ENCODE data around the gene GRID1.

The GRID1 gene

GRCh38 chr10:86155054-86155921, 211.3 kb downstream of the GRID1 start:
- DNase-seq: no peak

DNA sequence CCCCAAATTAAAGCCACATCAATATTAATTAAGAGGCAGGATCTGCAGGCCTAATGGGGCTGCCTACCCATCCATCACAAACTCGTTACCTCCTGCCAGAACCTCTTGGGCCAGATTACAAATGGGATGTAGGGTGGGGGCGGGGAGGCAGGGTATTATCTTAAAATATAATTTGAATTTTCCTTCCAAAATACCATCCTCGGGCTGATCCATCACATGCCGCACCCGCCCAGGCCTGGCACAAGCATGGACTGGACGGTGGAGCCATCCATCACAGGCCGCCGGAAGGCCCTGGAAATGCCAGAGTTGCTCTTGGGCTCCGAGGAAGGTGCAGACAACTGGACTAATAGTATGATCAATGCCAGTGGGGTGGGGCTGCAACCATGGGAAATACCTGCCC, 212.8 kb downstream of the GRID1 start:
- DNase-seq: no peak

- DNase-seq: peak in 1 of 2 experiments; percentile 5
Observed at GRCh38 chr10:86152911-86153310, 213.7 kb downstream of the GRID1 start.

- no peak for DNase-seq
Observed at GRCh38 chr10:86152354-86152753, 214.2 kb downstream of the GRID1 start.

GRCh38 chr10:86151613-86152012, 215.0 kb downstream of the GRID1 start:
- DNase-seq: no peak

- DNase-seq: no peak
Observed at GRCh38 chr10:86149257-86149656, 217.3 kb downstream of the GRID1 start.

DNA sequence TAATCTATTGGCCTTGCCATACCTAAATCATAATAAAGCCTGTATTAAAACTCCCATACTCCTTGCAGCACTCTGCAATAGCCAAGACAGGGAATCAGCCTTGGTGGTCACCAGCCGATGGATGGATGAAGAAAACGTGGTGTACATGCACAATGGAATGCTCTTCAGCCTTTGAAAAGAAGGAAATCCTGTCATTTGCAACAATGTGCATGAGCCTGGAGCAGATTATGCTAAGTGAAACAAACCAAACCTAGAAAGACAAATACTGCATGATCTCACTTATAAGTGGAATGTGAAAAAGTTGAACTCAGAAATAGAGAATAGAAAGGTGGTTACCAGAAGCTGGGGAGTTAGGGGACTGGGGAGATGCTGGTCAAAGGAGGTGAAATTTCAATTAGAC, 218.5 kb downstream of the GRID1 start:
- no peak for DNase-seq

- no peak for DNase-seq
Observed at GRCh38 chr10:86144301-86144700, 222.3 kb downstream of the GRID1 start.

- DNase-seq: no peak
Observed at GRCh38 chr10:86141896-86142295, 224.7 kb downstream of the GRID1 start.

- no peak for DNase-seq
Observed at GRCh38 chr10:86139066-86139657, 227.4 kb downstream of the GRID1 start.

DNA sequence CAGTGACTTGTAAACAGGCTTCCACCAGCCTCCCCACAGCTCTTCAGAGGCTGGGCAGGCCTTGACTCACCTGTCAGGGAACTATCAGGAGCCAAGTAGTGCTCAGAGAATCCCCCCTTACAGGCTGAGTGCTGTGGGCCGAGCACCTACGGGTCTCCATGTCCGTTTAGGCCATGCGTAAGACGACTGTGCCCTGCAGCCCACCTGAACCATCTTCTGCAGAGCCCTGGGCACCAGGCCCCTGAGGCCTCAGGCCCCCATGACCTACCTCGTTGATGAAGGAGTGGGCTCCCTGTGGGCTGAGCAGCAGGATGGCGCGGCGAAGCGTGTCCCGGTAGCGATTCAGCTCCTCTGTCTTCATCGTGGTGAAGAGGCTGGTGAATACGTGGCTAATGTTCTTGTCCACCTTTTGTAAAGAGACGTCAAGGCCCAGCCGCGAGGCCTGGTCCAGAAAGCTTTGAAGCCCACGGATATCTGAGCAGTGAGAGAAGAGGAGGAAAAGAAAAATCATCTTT, 228.0 kb downstream of the GRID1 start:
- DNase-seq: no peak

DNA sequence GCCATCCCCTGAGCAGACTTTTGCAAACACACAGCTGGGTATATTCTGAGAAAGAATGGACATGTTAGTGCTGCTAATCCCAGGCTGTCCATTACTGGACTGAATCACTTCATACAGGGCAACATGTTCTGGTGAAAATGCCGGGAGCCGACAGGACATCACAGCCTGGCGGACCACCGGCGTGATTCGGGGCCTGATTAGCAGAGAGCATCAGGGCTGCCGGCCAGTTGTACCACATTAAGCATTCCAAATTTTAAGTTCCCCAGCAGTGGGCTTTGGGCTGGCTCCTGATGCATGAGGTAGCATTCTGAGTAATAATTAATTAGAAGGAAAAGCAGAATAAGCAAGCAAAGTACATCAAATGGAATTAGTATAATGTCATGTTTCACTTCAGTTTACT, 229.0 kb downstream of the GRID1 start:
- DNase-seq: no peak

DNA sequence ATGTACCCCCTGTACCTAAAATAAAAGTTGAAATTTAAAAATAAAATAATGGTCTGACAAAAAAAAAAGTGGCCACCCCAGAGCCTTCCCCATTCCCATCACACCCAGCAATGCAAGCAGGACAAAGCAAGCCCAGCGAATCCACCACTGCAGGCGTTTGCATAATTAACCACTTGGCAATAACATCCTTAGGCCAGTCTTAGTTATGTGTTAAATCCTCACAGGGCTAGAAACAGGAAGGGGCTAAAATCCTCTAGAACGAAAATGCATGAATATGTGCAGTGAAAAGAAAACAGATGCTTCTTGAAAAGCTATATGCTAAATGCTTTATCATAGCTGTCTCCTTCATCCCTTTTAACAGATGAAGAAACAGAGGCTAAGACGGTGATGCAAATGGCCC, 229.7 kb downstream of the GRID1 start:
- no peak for DNase-seq

GRCh38 chr10:86135191-86135590, 231.4 kb downstream of the GRID1 start:
- no peak for DNase-seq

DNA sequence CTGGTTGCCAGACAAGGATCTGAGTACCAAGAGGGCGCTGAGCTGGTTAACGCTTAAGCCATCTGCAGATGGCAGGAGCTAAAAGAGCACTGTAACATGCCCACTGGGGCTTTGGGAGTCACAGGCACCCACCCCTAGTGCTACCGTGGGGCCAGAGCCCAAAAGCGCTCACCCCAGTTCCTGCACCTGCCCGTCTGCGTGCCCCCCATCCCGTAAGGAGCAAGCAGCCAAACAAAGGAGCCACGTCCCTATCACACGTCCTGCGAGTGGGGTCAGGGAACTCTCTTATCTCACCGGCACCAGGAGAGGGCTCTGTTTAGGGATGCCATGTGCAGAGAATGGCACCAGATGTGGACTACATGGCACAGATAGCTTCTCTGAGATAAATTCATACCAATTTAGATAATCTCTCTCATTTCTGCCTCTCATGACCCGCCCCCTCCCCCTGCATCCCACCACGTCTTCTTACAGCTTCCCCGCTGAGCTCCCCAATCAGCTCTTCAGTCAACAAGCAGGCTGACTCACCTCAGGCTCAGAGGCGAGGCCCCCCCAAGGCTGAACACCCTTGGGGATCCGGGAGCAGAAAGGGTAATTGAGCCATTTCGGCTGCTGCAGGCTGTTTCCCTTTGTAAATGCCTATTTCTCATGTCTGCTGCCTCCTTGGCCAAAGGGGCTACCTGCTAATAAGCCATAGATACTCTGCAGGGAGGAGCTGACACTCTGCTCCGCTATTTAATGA, 235.7 kb downstream of the GRID1 start:
- DNase-seq: no peak

DNA sequence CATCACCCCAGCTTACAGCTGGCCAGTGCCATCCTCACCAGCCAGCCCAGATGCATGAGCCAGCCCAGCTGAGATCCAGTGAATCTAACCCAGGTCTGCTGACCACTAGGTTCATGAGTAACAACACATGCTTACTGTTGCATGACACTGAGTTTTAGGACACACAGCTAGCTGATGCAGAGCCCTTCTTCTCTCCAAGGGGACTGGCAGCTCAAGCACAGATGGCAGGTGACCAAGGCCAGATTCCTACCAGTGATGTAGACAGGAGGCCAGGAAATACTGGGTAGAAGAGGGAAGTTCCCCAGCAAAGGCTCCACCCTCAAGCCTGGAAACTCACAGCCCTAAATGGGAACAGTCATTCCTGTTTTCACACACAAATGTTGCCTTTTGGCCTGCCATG, 236.6 kb downstream of the GRID1 start:
- no peak for DNase-seq

- no peak for DNase-seq
Observed at GRCh38 chr10:86128360-86128759, 238.2 kb downstream of the GRID1 start.

GRCh38 chr10:86127274-86127819, 239.2 kb downstream of the GRID1 start:
- no peak for DNase-seq

GRCh38 chr10:86124734-86125133, 241.9 kb downstream of the GRID1 start:
- no peak for DNase-seq

DNA sequence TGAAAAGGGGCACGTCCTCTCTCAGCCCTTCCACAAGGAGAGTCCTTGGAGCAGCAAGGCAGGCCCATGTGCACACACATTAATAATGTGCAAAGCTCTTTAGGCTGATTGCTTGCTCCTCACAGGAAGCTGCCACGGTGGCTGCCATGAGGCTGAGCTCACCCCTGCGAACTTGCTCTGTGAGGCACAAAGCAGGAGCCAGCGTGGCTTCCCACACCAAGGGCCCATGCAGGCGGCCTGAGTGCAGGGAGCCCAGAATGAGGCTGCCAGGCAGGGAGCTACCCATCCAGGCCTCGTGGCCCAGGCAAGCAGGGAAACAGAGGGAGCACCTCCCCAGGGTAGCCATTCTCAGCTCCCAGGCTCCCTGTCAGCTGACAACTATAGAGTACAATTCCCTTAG, 242.9 kb downstream of the GRID1 start:
- DNase-seq: no peak

- no peak for DNase-seq
Observed at GRCh38 chr10:86123304-86123703, 243.3 kb downstream of the GRID1 start.

GRCh38 chr10:86122646-86123045, 243.9 kb downstream of the GRID1 start:
- no peak for DNase-seq

DNA sequence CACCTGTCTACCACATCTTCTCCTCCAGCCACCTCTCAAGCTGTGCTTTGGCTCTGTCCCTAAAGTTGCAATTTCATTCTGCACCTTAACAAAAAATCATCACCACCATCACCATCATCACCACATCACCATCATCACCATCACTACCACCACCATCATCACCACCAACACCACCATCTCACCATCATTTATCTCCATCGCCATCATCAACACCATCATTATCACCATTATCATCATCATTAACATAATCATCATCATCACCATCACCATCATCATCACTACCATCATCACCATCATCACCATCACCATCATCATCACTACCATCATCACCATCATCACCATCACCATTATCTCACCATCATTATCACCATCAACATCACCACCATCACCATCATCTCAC, 245.4 kb downstream of the GRID1 start:
- DNase-seq: no peak
